ENCODE measurements around the gene WDR38.

DNA sequence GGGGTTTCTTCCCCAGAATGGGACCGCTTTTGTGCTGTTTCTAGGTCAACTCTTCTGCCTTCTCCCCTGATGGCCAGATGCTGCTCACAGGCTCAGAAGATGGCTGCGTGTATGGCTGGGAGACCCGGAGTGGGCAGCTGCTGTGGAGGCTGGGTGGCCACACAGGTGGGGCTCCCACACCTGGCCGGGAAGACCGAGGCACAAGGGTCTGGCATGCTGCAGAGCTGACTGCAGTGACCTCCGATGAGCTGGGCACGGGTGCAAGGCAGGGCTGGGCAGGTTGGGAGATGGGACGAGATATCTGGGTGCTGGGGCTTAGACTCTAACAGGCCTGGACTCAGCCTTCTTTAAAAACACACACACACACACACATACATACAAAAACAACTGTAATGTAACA is 901 bp downstream of the WDR38 start:
- TF ChIP-seq BHLHE40 (IDR thresholded peaks at IDR 0.05; ENCODE audit: low read depth, low read length) (no peak), POLR2A (IDR thresholded peaks at IDR 0.05; ENCODE audit: low read depth, low read length) (no peak), FOS (IDR thresholded peaks at IDR 0.05; ENCODE audit: low read depth, low read length) (no peak), RFX5 (IDR thresholded peaks at IDR 0.05; ENCODE audit: low read depth, low read length) (no peak), SMC3 (IDR thresholded peaks at IDR 0.05; ENCODE audit: low read depth, low read length) (no peak), MXI1 (IDR thresholded peaks at IDR 0.05; ENCODE audit: borderline replicate concordance, low read depth, low read length) (no peak), NFE2L2 (IDR thresholded peaks at IDR 0.05; ENCODE audit: low read depth, low read length) (no peak)
- TF ChIP-seq, protein P1, sequence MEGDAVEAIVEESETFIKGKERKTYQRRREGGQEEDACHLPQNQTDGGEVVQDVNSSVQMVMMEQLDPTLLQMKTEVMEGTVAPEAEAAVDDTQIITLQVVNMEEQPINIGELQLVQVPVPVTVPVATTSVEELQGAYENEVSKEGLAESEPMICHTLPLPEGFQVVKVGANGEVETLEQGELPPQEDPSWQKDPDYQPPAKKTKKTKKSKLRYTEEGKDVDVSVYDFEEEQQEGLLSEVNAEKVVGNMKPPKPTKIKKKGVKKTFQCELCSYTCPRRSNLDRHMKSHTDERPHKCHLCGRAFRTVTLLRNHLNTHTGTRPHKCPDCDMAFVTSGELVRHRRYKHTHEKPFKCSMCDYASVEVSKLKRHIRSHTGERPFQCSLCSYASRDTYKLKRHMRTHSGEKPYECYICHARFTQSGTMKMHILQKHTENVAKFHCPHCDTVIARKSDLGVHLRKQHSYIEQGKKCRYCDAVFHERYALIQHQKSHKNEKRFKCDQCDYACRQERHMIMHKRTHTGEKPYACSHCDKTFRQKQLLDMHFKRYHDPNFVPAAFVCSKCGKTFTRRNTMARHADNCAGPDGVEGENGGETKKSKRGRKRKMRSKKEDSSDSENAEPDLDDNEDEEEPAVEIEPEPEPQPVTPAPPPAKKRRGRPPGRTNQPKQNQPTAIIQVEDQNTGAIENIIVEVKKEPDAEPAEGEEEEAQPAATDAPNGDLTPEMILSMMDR (conservative IDR thresholded peaks at IDR 0.05; ENCODE audit: low read depth, low read length), result no peak

Measured in IMR-90 (cell line).